ENCODE data around the gene PTPN4.
A peak's percentile ranks its signal among the peaks of the same experiment; 100 is the strongest.

The PTPN4 gene

GRCh38 chr2:119760237-119760955 is 674 bp downstream of the PTPN4 start:
- DNase-seq, result peak in 12 of 56 donors; percentile 30 to 59 (median 47)

GRCh38 chr2:119760956-119761275 is 1.2 kb downstream of the PTPN4 start:
- no peak for DNase-seq

GRCh38 chr2:119764832-119765231 is 5.1 kb downstream of the PTPN4 start:
- no peak for DNase-seq

- no peak for DNase-seq
Measured at GRCh38 chr2:119765433-119766002, 5.8 kb downstream of the PTPN4 start.

- DNase-seq, result no peak
Measured at GRCh38 chr2:119766944-119767343, 7.2 kb downstream of the PTPN4 start.

- no peak for DNase-seq
Measured at GRCh38 chr2:119768742-119769141, 9.0 kb downstream of the PTPN4 start.

- no peak for DNase-seq
Measured at GRCh38 chr2:119769645-119770044, 9.9 kb downstream of the PTPN4 start.

- no peak for DNase-seq
Measured at GRCh38 chr2:119771331-119771730, 11.6 kb downstream of the PTPN4 start.

GRCh38 chr2:119772128-119772527 is 12.4 kb downstream of the PTPN4 start:
- DNase-seq, result no peak

GRCh38 chr2:119772767-119773166 is 13.0 kb downstream of the PTPN4 start:
- no peak for DNase-seq

GRCh38 chr2:119774026-119774425 is 14.3 kb downstream of the PTPN4 start:
- no peak for DNase-seq

GRCh38 chr2:119775102-119775501 is 15.4 kb downstream of the PTPN4 start:
- no peak for DNase-seq

GRCh38 chr2:119782308-119783027 is 22.7 kb downstream of the PTPN4 start:
- DNase-seq, result no peak

- DNase-seq, result no peak
Measured at GRCh38 chr2:119784876-119785275, 25.2 kb downstream of the PTPN4 start.

- DNase-seq, result no peak
Measured at GRCh38 chr2:119786295-119786694, 26.6 kb downstream of the PTPN4 start.

- no peak for DNase-seq
Measured at GRCh38 chr2:119788752-119789151, 29.0 kb downstream of the PTPN4 start.

GRCh38 chr2:119790466-119790865 is 30.7 kb downstream of the PTPN4 start:
- DNase-seq, result no peak

- no peak for DNase-seq
Measured at GRCh38 chr2:119792907-119793312, 33.2 kb downstream of the PTPN4 start.

- DNase-seq, result no peak
Measured at GRCh38 chr2:119794237-119794636, 34.5 kb downstream of the PTPN4 start.

GRCh38 chr2:119795309-119796303 is 35.9 kb downstream of the PTPN4 start:
- peak in 1 of 56 donors; percentile 8 for DNase-seq

GRCh38 chr2:119800376-119800902 is 40.7 kb downstream of the PTPN4 start:
- no peak for DNase-seq
